IMR-90 (cell line): ENCODE measurements around the gene C19orf25. TPM values are rescaled to one million over a fixed set of nuclear protein-coding genes. Genes with fewer than 3 reads are reported as not detected.

Source experiments
- ATAC-seq: fragments of 200-7000 bp; cut with Tn5 transposase; 2 replicates; pipeline ENCODE4 v1.9.1; 2020; ENCODE audit warnings: low read depth, mild to moderate bottlenecking, moderate library complexity
- BruUV-seq: library from RNA; stranded (reverse); fragments of 400-500 nt; replicated peaks from 2 replicates; lab custom pipeline; 2021; lab: Mats Ljungman, UMichigan
- CTCF ChIA-PET: fragments of 300-600 bp; formaldehyde crosslinking; extraction: SDS; loops from one replicate; lab custom pipeline; 2021; ENCODE audit warnings: antibody characterized with exemption; lab: Yijun Ruan, JAX
- POLR2A ChIA-PET: fragments of 300-600 bp; sonication (Branson Sonifier 250); formaldehyde crosslinking; loops from one replicate; lab custom pipeline; 2022; ENCODE audit warnings: antibody characterized with exemption; ENCODE audit not compliant: unreplicated experiment; lab: Charles Lee
- DNase-seq: peaks from one replicate; pipeline ENCODE4 v3.0.0; 2013
- H2AFZ ChIP-seq: replicated peaks from 2 replicates; pipeline ENCODE3; 2013; ENCODE audit warnings: low read length, mild to moderate bottlenecking; ENCODE audit not compliant: poor library complexity
- H2AK5ac ChIP-seq: 2 replicates; pipeline ENCODE4 v1.6.1; 2013; ENCODE audit warnings: low read depth, low read length, inconsistent platforms
- H2AK9ac ChIP-seq: replicated peaks from 2 replicates; pipeline ENCODE3; 2013; ENCODE audit warnings: mild to moderate bottlenecking, low read depth, low read length, moderate library complexity; ENCODE audit not compliant: poor library complexity
- H2BK120ac ChIP-seq: 2 replicates; pipeline ENCODE4 v1.6.1; 2013; ENCODE audit warnings: low read depth, low read length, inconsistent platforms
- H2BK15ac ChIP-seq: 3 replicates; pipeline ENCODE4 v1.6.1; 2013; ENCODE audit warnings: low read depth, low read length, inconsistent platforms
- H2BK20ac ChIP-seq: 2 replicates; pipeline ENCODE4 v1.6.1; 2013; ENCODE audit warnings: low read depth, mild to moderate bottlenecking, inconsistent platforms, low read length, moderate library complexity
- H2BK5ac ChIP-seq: 2 replicates; pipeline ENCODE4 v1.6.1; 2013; ENCODE audit warnings: mild to moderate bottlenecking, low read depth, low read length, inconsistent platforms; ENCODE audit not compliant: poor library complexity, severe bottlenecking
- H3K14ac ChIP-seq: replicated peaks from 2 replicates; pipeline ENCODE4 v1.6.1; 2013; ENCODE audit warnings: low read depth, low read length, inconsistent platforms
- H3K18ac ChIP-seq: 2 replicates; pipeline ENCODE4 v1.6.1; 2013; ENCODE audit warnings: low read depth, low read length, control low read depth
- H3K23ac ChIP-seq: 2 replicates; pipeline ENCODE4 v1.6.1; 2013; ENCODE audit warnings: low read depth, low read length, inconsistent platforms
- H3K27ac ChIP-seq: 2 replicates; pipeline ENCODE4 v1.5.1; 2013; ENCODE audit warnings: mild to moderate bottlenecking, control low read depth, low read length; ENCODE audit not compliant: insufficient read depth
- H3K27me3 ChIP-seq: 2 replicates; pipeline ENCODE4 v1.6.1; 2013; ENCODE audit warnings: low read length; ENCODE audit not compliant: control insufficient read depth, insufficient read depth
- H3K36me3 ChIP-seq: 2 replicates; pipeline ENCODE4 v1.6.1; 2013; ENCODE audit warnings: low read length, mixed read lengths; ENCODE audit not compliant: control insufficient read depth, insufficient read depth
- H3K4ac ChIP-seq: 2 replicates; pipeline ENCODE4 v1.6.1; 2013; ENCODE audit warnings: low read depth, low read length, inconsistent platforms
- H3K4me1 ChIP-seq: 2 replicates; pipeline ENCODE4 v1.6.1; 2013; ENCODE audit warnings: low read length, mixed read lengths; ENCODE audit not compliant: control insufficient read depth, insufficient read depth
- H3K4me2 ChIP-seq: 2 replicates; pipeline ENCODE4 v1.6.1; 2013; ENCODE audit warnings: low read depth, mild to moderate bottlenecking, control low read depth, low read length, moderate library complexity
- H3K4me3 ChIP-seq: 2 replicates; pipeline ENCODE4 v1.5.1; 2013; ENCODE audit warnings: low read depth, mild to moderate bottlenecking, control low read depth, low read length, moderate library complexity; ENCODE audit not compliant: insufficient read depth
- H3K56ac ChIP-seq: 2 replicates; pipeline ENCODE4 v1.6.1; 2013; ENCODE audit warnings: low read length, inconsistent platforms; ENCODE audit not compliant: insufficient read depth; ENCODE audit errors: extremely low read depth
- H3K79me1 ChIP-seq, 2 experiments: 2 replicates each; pipeline ENCODE4 v1.6.1; 2013; ENCODE audit warnings: low read length in 2 of 2, inconsistent platforms in 1 of 2, low read depth in 1 of 2
- H3K9ac ChIP-seq: 2 replicates; pipeline ENCODE4 v1.6.1; 2013; ENCODE audit warnings: low read depth, low read length, control low read depth
- H3K9me1 ChIP-seq: 2 replicates; pipeline ENCODE4 v1.6.1; 2013; ENCODE audit warnings: low read length, inconsistent platforms; ENCODE audit not compliant: insufficient read depth
- H3K9me3 ChIP-seq: 2 replicates; pipeline ENCODE4 v1.6.1; 2013; ENCODE audit warnings: low read length; ENCODE audit not compliant: control insufficient read depth, insufficient read depth
- H4K20me1 ChIP-seq: 2 replicates; pipeline ENCODE4 v1.6.1; 2013; ENCODE audit warnings: low read length, inconsistent platforms; ENCODE audit not compliant: insufficient read depth
- H4K5ac ChIP-seq: 2 replicates; pipeline ENCODE4 v1.6.1; 2013; ENCODE audit warnings: mild to moderate bottlenecking, low read depth, low read length, control low read depth
- H4K8ac ChIP-seq, 2 experiments: 2 replicates each; pipeline ENCODE4 v1.6.1; 2013; ENCODE audit warnings: low read depth in 2 of 2, low read length in 2 of 2, control low read depth in 1 of 2, inconsistent platforms in 1 of 2
- H4K91ac ChIP-seq: 2 replicates; pipeline ENCODE4 v1.6.1; 2013; ENCODE audit warnings: low read depth, low read length, inconsistent platforms; ENCODE audit not compliant: insufficient read depth
- CEBPB ChIP-seq: IDR thresholded peaks from 2 replicates; pipeline ENCODE4 v1.6.1; 2012; ENCODE audit warnings: low read depth, low read length, improper control_type of control experiment
- CHD1 ChIP-seq: IDR thresholded peaks from 2 replicates; pipeline ENCODE4 v1.6.1; 2012; ENCODE audit warnings: low read depth, low read length, improper control_type of control experiment
- FOS ChIP-seq: fragments of 150-350 bp; IDR thresholded peaks from 2 replicates; pipeline ENCODE4 v1.6.1; 2016; ENCODE audit warnings: low read depth, low read length
- MAFK ChIP-seq: IDR thresholded peaks from 2 replicates; pipeline ENCODE4 v1.6.1; 2012; ENCODE audit warnings: low read depth, low read length, improper control_type of control experiment
- MAZ ChIP-seq: IDR thresholded peaks from 2 replicates; pipeline ENCODE4 v1.6.1; 2012; ENCODE audit warnings: low read depth, mild to moderate bottlenecking, low read length, improper control_type of control experiment, moderate library complexity, borderline replicate concordance
- MXI1 ChIP-seq: IDR thresholded peaks from 2 replicates; pipeline ENCODE4 v1.6.1; 2012; ENCODE audit warnings: low read depth, mild to moderate bottlenecking, low read length, moderate library complexity, borderline replicate concordance
- NFE2L2 ChIP-seq: fragments of 150-350 bp; IDR thresholded peaks from 2 replicates; pipeline ENCODE4 v1.6.1; 2016; ENCODE audit warnings: low read depth, mild to moderate bottlenecking, low read length
- POLR2A ChIP-seq: IDR thresholded peaks from 2 replicates; pipeline ENCODE4 v1.6.1; 2012; ENCODE audit warnings: mild to moderate bottlenecking, low read depth, low read length
- RAD21 ChIP-seq: IDR thresholded peaks from 2 replicates; pipeline ENCODE4 v1.6.1; 2012; ENCODE audit warnings: low read length, improper control_type of control experiment
- RCOR1 ChIP-seq: IDR thresholded peaks from 2 replicates; pipeline ENCODE4 v1.6.1; 2012; ENCODE audit warnings: mild to moderate bottlenecking, low read length, improper control_type of control experiment; ENCODE audit not compliant: insufficient replicate concordance
- SMC3 ChIP-seq: fragments of 150-350 bp; IDR thresholded peaks from 2 replicates; pipeline ENCODE4 v1.6.1; 2016; ENCODE audit warnings: low read depth, mild to moderate bottlenecking, antibody characterized with exemption, low read length, moderate library complexity
- USF2 ChIP-seq: fragments of 150-350 bp; IDR thresholded peaks from 2 replicates; pipeline ENCODE4 v1.6.1; 2017; ENCODE audit warnings: mild to moderate bottlenecking, antibody characterized with exemption, low read length, low read depth
- WGBS, 2 experiments: methylation state at CpG; one replicate each; pipeline versions ENCODE4 v1.1.5 to v1.1.7; 2013; ENCODE audit warnings: missing lambda C conversion rate in 2 of 2; ENCODE audit not compliant: insufficient read length in 1 of 2; ENCODE audit errors: extremely low coverage in 2 of 2; 5-methylcytosine and 5-hydroxymethylcytosine counted together
- dilution Hi-C: fragments of 300-500 bp; cut with HindIII; formaldehyde crosslinking; loops from one replicate; pipeline ENCODE4 v1.14.3; 2018; ENCODE audit warnings: low sequenced_read_pairs; ENCODE audit not compliant: unreplicated experiment
- in situ Hi-C: fragments of 300-500 bp; cut with MboI; formaldehyde crosslinking; loops from 3 replicates; pipeline ENCODE4 v1.14.3; 2019; ENCODE audit warnings: low sequenced_read_pairs, inconsistent platforms, mixed read lengths
- intact Hi-C: fragments of 100-400 bp; cut with micrococcal nuclease; formaldehyde crosslinking; loops from 2 replicates; pipeline ENCODE4 v1.10.0; 2022
- polyA plus RNA-seq, 3 experiments: library from polyadenylated mRNA; depleted of rRNA; stranded (reverse); fragments of >200 nt; gene quantifications; 2 replicates each; pipeline ENCODE4 v1.2.3, GENCODE V29; 2012; ENCODE audit warnings: low replicate concordance in 1 of 3
- total RNA-seq: library from RNA; depleted of rRNA; stranded (reverse); fragments of >200 nt; gene quantifications from 2 replicates; pipeline ENCODE4 v1.2.3, GENCODE V29; 2012

Gene C19orf25
- total and polyA plus RNA-seq, 2 of the 4 experiments (the other 2 are of a cell fraction): 10.4 to 34.9 TPM

DNA sequence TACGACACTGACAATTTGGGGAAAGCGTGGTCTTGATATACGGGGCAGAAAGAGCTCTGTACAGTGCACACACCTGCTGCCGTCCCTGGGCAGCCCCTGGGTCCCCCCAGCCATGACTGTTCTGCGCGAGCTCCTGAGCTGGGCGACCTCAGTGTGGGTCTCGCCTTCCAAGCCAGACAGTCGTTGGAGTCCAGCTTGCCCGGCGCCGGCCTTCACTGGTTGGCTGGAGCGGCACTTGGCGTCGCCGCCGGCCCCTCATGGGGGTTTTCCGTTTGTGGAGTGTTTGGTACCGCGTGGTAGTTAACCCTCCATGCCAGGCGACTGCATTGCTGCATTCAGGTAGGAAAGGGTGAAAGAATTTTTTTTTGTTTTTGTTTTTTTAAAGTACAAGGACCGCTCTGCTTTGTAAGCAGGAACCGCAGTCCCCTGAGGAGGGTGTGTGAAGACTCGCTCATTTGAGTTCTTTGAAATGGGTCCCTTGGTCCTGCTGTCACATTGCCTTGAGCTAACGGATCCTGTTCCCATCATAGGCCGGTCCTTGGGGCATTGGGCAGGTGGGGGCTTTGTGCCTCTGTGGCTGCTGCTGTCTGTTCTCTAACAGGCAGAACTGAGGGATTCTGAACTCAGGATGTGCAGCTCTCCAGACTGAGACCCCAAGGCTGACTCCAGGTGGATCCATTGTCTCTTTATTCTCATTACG, 51.6 kb downstream of the C19orf25 start:
- intact Hi-C loops: no loop called here
- no peak for TF ChIP-seq USF2
- no peak for TF ChIP-seq FOS
- no peak for TF ChIP-seq SMC3
- no peak for TF ChIP-seq RCOR1
- no peak for TF ChIP-seq POLR2A
- no peak for TF ChIP-seq RAD21
- no peak for TF ChIP-seq MAZ
- no peak for TF ChIP-seq MXI1
- TF ChIP-seq CEBPB: no peak
- TF ChIP-seq CHD1: no peak
- no peak for TF ChIP-seq MAFK
- no peak for TF ChIP-seq NFE2L2

More for the DNA sequence above, 51.6 kb downstream of the C19orf25 start:
- Histone ChIP-seq H3K9me1 (0 out of 2 replicates have a peak, but pooled peaks cover 3% of the 10 kb centered on the region), H3K9me3 (no peaks in the 10 kb centered on the region), H3K4me1 (no peaks in the 10 kb centered on the region), H3K18ac (no peak overlapping the region), H2BK5ac (no peak overlapping the region), H3K36me3 (peaks cover 72% of the 10 kb centered on the region), H2BK120ac (no peak overlapping the region), H3K4me3 (no peak overlapping the region), H2AK9ac (no peak overlapping the region), H2BK15ac (no peak overlapping the region), H2AK5ac (no peak overlapping the region), H4K8ac (no peak overlapping the region), H3K4ac (no peak overlapping the region), H3K27me3 (no peaks in the 10 kb centered on the region), H2AFZ (no peak overlapping the region), H3K9ac (no peak overlapping the region), H3K4me2 (no peak overlapping the region), H3K56ac (no peak overlapping the region), H3K27ac (no peak overlapping the region), H4K20me1 (peaks cover 54% of the 10 kb centered on the region), H3K23ac (no peak overlapping the region), H4K91ac (no peak overlapping the region), H3K14ac (no peak overlapping the region), H3K79me1 (peaks cover 30 to 77% of the 10 kb centered on the region in 2 experiments), H4K5ac (no peak overlapping the region), H2BK20ac (no peak overlapping the region)
- no peak for DNase-seq
- 95% methylated on average over 10 of the region's 27 CpGs; no CpG with 5 or more reads in 1 of the 2 experiments for WGBS, 2 experiments
- in situ Hi-C loops (no loop called here), dilution Hi-C loops (no loop called here)
- ATAC-seq: no peak
- ChIA-PET CTCF (no interaction called here), POLR2A (no interaction called here)
- no TSS peak for BruUV-seq
